Activated CD8-positive, alpha-beta memory T cell treated with anti-CD3 and anti-CD28 coated beads for 48 hours (primary cell): ENCODE data around the gene FUT7.

Experiments
- DNase-seq, 3 experiments: peaks; one replicate each; pipeline ENCODE4 v3.0.0-alpha.2; 2020; ENCODE audit warnings: low read depth in 2 of 3, low spot score in 2 of 3

Gene FUT7, protein sequence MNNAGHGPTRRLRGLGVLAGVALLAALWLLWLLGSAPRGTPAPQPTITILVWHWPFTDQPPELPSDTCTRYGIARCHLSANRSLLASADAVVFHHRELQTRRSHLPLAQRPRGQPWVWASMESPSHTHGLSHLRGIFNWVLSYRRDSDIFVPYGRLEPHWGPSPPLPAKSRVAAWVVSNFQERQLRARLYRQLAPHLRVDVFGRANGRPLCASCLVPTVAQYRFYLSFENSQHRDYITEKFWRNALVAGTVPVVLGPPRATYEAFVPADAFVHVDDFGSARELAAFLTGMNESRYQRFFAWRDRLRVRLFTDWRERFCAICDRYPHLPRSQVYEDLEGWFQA

DNA sequence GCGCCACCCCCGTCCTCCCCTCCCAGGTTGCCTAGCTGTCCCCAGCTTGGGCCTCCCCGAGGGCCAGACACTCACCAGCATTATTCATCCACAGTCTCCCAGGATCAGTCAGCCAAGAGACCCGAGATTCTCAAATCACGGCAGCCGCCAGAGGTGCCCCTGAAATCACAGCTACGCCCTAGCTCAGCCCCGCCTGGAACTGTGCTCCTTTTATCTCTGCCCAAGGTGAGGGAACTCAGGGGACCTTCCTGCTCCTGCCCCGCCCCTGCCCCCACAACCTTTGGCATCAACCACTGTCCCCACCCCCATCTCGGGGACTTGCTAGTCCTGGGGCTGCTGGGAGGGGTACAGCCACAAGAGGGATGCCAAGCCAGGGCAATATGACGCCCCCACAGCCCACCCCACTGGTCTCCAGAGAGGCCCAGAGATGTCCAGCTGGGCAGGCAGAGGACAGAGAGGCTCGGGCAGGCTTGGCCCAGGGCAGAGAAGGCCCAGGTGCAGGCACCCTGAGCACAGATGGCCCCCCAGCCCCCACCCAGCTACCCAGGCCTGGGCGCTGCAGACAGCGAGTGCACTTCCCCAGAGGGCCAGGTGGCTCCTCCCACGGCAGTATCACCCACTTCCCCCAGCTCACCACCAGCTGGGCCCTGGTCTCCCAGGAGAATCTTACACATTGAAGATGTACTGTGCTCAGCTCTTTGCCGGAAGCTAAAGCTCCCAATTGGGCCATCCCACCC is at the start of gene FUT7:
Gene FUT7 (minus strand): TSS at position 185 of the 737 bp plus-strand sequence. CDS start 97 bp downstream, at position 88.
- DNase-seq = no peak

- no peak for DNase-seq
These were observed 48.6 kb upstream of the FUT7 start for GRCh38 chr9:137080260-137081122.

GRCh38 chr9:137079401-137079787 is 47.5 kb upstream of the FUT7 start:
- no peak for DNase-seq

DNA sequence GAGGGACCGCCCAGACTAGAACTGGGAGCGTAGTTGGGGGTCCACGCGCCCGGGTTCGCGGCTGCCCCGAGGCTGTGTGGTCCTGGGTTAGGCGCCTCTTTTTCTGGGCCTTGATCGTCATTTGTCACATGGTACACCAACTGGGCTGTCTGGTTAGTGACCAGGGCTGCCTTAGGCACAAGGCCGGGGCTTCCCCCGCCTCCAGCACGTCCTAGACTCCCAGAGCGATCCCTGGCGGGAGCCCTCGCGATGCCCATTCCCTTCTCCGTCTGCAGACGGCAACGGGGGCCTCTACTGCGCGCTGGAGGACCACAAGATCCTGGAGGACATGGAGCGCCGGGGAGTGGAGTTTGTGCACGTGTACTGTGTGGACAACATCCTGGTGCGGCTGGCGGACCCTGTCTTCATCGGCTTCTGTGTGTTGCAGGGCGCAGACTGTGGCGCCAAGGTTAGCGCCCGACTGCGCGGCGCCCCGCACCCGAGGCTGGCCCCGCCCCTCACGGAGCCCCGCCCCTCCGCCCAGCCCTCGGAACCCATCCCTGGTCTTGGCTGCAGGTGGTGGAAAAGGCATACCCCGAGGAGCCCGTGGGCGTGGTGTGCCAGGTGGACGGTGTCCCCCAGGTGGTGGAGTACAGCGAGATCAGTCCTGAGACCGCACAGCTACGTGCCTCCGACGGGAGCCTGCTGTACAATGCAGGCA is 47.0 kb upstream of the FUT7 start:
- DNase-seq = no peak

DNA sequence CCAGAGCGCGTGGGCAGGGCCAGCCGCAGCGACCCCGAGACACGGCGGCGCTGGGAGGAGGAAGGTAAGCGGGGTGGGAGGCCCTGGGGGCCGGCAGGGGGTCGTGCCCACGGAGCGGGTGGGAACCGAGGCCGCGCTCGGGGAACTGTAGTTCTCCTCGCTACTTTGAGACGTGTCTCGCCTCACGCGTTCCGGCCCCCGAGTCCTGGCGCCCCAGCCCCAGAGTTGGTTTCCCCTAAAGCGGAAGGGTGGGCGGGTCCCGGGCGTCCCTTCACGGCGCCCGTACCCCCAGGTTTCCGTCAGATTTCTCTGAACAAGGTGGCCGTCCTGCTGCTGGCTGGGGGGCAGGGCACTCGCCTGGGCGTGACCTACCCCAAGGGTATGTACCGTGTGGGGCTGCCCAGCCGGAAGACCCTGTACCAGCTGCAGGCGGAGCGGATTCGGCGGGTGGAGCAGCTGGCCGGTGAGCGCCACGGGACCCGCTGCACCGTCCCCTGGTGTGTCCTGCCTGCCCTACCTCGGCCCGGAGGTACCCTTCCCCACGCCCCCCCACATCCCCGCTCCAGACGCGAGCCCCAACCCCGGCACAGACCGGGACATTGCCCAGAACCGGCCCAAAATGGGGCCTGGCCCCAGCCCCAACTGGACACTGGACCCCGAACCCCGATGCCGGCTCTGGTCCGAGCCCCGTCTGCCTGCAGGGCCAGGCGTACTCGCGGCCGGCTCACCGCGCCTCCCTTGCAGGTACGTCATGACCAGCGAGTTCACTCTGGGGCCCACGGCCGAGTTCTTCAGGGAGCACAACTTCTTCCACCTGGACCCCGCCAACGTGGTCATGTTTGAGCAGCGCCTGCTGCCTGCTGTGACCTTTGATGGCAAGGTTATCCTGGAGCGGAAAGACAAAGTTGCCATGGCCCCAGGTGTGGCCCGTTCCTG is 46.1 kb upstream of the FUT7 start:
- no peak for DNase-seq

GRCh38 chr9:137077010-137077747 is 45.3 kb upstream of the FUT7 start, which contains the start of gene UAP1L1:
Gene UAP1L1 (plus strand): TSS chr9:137077517. CDS start chr9:137077533, 16 bp downstream.
- DNase-seq = no peak

- DNase-seq = no peak
These were observed 44.7 kb upstream of the FUT7 start for GRCh38 chr9:137076636-137077009.

DNA sequence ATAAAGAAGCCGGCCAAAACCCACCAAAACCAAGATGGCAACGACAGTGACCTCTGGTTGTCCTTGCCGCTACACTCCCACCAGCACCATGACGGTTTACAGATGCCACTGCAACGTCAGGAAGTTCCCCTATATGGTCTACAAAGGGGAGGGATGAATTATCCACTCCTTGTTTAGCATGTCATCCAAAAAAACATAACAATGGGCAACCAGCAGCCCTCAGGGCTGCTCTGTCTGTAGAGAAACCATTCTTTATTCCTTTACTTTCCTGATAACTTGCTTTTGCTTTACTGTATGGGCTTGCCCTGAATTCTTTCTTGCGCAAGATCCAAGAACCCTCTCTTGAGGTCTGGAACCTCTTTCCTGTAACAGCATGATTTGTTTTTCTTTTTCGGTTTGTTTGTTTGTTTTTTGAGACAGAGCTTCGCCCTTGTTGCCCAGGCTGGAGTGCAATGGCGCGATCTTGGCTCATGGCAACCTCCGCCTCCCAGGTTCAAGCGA is 43.4 kb upstream of the FUT7 start:
- no peak for DNase-seq

- no peak for DNase-seq
These were observed 42.9 kb upstream of the FUT7 start for GRCh38 chr9:137074657-137075274.

DNA sequence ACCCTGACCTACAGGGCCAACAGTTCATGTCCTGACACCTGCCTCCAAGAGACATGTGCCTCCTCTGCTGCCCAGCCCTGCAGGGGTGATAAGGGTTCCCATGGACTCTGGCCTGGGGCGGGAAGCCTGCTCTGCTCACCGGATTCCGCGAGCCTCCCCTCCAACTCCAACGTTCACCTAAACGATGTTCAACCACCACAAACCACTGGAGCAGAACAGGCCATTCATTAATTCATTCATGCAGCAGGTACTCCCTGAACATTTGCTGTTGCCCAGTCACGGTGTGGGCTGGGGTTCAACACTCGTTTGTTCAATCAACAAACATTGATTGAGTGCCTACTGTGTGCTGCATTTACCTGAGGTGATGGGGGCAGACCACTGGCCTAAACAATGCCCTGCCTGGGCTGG is 42.1 kb upstream of the FUT7 start:
- DNase-seq = no peak

DNA sequence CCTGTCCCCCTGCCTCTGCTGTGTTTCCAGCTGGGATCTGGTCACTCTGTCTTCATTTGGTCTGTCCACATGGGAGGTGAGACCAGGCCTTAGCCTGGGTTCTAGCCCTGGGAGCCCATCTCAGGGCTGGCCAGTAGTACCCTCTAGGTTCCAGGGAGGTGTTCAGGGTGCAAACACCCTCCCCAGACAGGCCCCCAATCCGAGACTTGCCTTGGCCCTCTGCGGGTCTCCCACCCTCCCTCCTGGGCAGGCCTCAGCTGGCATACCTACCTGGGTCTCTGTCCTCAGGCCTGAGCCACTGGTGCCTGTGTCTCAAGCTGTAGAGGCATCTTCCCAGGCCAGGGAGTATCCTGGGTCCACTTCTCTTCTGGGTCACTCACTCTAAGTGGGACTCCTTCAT is 39.4 kb upstream of the FUT7 start:
- DNase-seq = no peak

DNA sequence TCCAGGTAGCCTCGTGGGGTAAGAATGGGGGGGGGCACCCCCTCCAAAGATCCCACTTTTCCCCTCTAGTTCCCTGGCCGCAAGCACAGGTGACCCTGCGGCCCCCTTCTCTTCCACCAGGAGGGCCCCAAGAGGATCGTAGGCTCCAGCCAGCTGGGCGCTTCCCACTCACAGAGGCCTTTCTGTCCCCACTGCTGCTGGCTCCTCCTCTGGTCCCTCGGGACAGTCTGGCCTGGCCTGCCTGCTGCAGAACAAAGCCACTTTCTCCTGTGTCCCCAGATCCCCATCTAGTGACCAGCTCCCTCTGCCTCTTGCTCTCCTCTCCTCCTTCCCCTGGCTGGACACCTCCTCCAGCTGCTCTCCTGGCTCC is 39.0 kb upstream of the FUT7 start:
- no peak for DNase-seq

- peak in 2 of 3 experiments; percentile 55 to 69 for DNase-seq
These were observed 38.5 kb upstream of the FUT7 start, which contains the start of gene SAPCD2 for GRCh38 chr9:137070201-137070905. Gene SAPCD2 (minus strand): TSS chr9:137070557. CDS start chr9:137070460, 97 bp downstream.

DNA sequence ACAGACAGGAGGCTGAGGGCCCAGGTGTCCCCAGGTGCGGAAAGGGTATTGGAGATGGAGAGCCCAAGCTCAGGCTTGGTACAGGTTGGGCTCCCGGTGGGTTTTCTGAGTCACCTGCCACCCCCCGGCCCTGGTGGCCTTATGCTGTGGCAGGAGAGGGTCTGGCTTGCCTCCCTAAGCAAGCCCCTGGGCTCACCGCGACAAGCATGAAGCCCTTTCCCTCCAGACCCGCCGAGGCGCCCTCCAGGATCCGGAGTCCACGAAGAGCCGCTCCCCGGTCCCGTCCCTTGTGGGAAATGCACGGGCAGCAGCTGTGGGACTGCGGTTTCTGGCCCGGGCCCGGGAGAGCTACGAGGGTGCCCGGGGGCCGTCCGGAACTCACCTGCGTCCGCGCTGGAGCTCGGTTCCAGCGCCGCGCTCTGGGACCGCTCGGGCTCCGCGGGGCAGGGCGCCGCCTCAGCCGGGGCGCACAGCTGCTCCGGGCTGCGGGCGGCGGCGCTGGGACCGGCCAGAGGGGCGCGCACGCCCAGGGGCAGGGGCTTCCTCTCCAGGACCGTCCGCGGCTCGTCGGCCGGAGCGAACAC is 37.7 kb upstream of the FUT7 start:
- no peak for DNase-seq

- no peak for DNase-seq
These were observed 36.9 kb upstream of the FUT7 start for GRCh38 chr9:137068539-137069507.

GRCh38 chr9:137067860-137068538 is 36.1 kb upstream of the FUT7 start:
- DNase-seq = peak in 1 of 3 experiments; percentile 67
